GM12873 (cell line): Measurements from ENCODE around the gene TNS3.

Source experiments
- TF ChIP-seq, protein P1 (sequence below): IDR thresholded peaks from 2 replicates; pipeline ENCODE4 v1.5.1; 2012; ENCODE audit warnings: low read depth, mild to moderate bottlenecking, moderate library complexity, low read length, control low read depth; ENCODE audit not compliant: insufficient read depth; ENCODE audit errors: missing control alignments

TNS3 gene

DNA sequence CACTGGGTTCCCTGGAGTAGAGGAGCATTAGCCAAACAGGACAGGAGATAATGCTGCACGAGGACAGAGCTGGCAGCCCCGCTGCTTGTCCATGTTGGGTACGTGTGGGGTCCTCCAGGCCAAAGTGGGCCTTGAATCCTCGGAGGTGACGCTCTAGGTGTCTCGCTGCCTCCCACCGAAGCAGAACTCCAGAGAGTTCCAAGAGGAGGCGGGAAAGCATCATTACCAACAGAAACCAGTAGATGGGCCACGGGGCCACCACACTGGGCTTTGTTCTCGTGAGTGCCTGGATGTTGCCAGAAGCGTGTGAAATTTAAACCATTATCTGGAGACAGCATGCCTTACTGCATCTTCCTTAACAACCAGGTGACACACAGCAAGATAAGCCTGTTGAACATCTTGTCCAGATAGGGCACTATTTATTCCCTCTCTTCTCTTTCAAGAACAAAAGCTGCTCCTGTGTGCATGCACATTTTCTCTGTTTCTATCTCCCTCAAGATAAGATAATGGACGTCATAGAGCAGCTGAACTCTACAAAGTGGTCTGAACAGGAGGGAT is 56.8 kb downstream of the TNS3 start:
- TF ChIP-seq, protein P1, sequence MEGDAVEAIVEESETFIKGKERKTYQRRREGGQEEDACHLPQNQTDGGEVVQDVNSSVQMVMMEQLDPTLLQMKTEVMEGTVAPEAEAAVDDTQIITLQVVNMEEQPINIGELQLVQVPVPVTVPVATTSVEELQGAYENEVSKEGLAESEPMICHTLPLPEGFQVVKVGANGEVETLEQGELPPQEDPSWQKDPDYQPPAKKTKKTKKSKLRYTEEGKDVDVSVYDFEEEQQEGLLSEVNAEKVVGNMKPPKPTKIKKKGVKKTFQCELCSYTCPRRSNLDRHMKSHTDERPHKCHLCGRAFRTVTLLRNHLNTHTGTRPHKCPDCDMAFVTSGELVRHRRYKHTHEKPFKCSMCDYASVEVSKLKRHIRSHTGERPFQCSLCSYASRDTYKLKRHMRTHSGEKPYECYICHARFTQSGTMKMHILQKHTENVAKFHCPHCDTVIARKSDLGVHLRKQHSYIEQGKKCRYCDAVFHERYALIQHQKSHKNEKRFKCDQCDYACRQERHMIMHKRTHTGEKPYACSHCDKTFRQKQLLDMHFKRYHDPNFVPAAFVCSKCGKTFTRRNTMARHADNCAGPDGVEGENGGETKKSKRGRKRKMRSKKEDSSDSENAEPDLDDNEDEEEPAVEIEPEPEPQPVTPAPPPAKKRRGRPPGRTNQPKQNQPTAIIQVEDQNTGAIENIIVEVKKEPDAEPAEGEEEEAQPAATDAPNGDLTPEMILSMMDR, result no peak

DNA sequence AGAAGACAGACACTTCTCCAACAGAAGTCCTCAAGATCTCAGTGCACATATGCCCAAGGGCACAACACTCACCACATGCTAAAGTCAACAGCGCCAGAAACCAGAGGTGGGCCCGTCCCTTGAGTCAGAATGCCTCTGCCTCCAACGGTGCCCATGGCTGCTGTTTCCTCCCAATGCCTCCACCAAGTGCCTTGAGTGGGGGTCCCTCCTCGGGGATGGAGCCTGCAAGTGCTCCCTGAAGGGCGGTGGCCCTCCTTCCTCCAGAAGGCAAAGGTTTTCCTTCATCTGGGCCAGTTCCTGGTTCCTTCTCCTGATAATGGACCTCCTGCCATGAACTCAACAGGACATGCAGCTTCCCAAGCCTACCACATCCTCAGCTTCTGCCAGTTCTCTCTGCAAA is 58.5 kb downstream of the TNS3 start:
- TF ChIP-seq, protein P1, result no peak

- TF ChIP-seq, protein P1, result no peak
Measured at GRCh38 chr7:47521816-47522561, 59.9 kb downstream of the TNS3 start.

GRCh38 chr7:47521011-47521795 is 60.7 kb downstream of the TNS3 start:
- TF ChIP-seq, protein P1, result no peak

DNA sequence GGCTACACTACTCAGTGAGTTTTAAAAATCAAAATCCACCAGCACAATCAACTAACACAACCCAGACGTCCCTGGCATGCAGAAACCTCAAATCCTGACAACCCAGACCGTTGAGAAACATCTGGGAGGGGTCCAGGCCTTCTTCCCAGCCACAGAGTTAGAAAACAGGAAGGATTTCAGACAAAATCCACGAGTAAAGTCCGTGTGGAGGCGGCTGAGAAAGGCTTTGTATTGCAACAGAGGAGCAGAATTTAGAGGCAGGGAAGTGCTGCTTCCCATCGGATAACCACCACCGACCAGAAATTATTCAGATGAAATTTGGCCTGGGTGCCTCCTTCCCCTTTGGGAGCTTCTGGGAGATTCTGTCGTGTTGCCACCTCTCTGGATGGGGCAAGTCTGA is 61.5 kb downstream of the TNS3 start:
- TF ChIP-seq, protein P1, result no peak

DNA sequence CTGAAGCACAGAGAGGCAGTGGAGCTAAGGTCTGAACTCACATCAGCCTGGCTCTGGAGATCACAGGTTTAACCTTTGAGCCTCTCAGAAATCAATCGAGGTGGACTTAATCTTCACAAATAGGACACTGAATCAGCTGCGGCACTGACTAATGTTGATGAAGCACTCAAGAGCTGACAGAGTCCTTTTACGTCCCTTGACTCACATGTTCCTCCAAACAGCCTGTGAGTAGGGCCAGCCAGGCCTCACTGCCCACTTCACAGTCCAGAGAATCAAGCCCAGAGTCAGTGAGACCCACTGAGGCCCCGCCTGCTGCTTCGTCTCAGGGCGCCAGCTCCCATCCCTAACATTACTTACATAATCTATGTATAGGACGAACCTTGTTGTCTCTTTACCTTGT is 63.1 kb downstream of the TNS3 start:
- TF ChIP-seq, protein P1, result no peak

GRCh38 chr7:47517821-47518480 is 64.0 kb downstream of the TNS3 start:
- TF ChIP-seq, protein P1, result no peak
